Gastroesophageal sphincter (tissue), 4 donors: ENCODE measurements around the gene CEP131. TPM values are rescaled to one million over a fixed set of nuclear protein-coding genes. Genes with fewer than 3 reads are reported as not detected.

Experiments used
- ATAC-seq: fragments of 150-250 bp; one replicate; pipeline ENCODE4 v1.9.1; 2016; ENCODE audit warnings: mild to moderate bottlenecking, moderate library complexity
- H3K27ac ChIP-seq, 4 donors: fragments of 200-600 bp; sonication (generic) in 3 of 4; 1 replicate in 3 of 4; 2 replicates in 1 of 4; pipeline ENCODE4 v1.5.1; 2016 to 2019
- H3K27me3 ChIP-seq: fragments of 200-600 bp; sonication (generic); one replicate; pipeline ENCODE4 v1.5.1; 2019
- H3K36me3 ChIP-seq, 2 donors: fragments of 200-600 bp; sonication (generic); one replicate each; pipeline ENCODE4 v1.5.1; 2019; ENCODE audit warnings: control low read depth in 1 of 2
- H3K4me1 ChIP-seq, 3 donors: fragments of 200-600 bp; sonication (generic); 1 replicate in 2 of 3; 2 replicates in 1 of 3; pipeline ENCODE4 v1.5.1; 2016 to 2019; ENCODE audit warnings: control low read depth in 2 of 3
- H3K4me3 ChIP-seq, 2 donors: fragments of 200-600 bp; sonication (generic); one replicate each; pipeline ENCODE4 v1.5.1; 2019; ENCODE audit warnings: mild to moderate bottlenecking in 1 of 2, moderate library complexity in 1 of 2
- H3K9me3 ChIP-seq, 3 donors: fragments of 200-600 bp; sonication (generic); one replicate each; pipeline ENCODE4 v1.5.1; 2017 to 2019; ENCODE audit warnings: control low read depth in 2 of 3
- CTCF ChIP-seq, 4 experiments: fragments of 200-600 bp in 2 of 4; fragments of 450-650 bp in 2 of 4; sonication (generic) in 1 of 4; IDR thresholded peaks; one replicate each; pipeline ENCODE4 v1.5.1; 2017 to 2019; ENCODE audit warnings: antibody characterized with exemption in 4 of 4, mild to moderate bottlenecking in 2 of 4, moderate library complexity in 2 of 4
- EP300 ChIP-seq: sonication (generic); formaldehyde crosslinking; IDR thresholded peaks from one replicate; pipeline ENCODE4 v1.6.1; 2017; ENCODE audit warnings: antibody characterized with exemption, mild to moderate bottlenecking
- POLR2A ChIP-seq, 2 donors: fragments of 450-650 bp; IDR thresholded peaks; one replicate each; pipeline ENCODE4 v1.6.1; 2017; ENCODE audit warnings: antibody characterized with exemption in 2 of 2, mild to moderate bottlenecking in 2 of 2, moderate library complexity in 1 of 2
- POLR2AphosphoS5 ChIP-seq: sonication (generic); formaldehyde crosslinking; IDR thresholded peaks from one replicate; pipeline ENCODE4 v1.6.1; 2017; ENCODE audit warnings: antibody characterized with exemption
- WGBS, 2 donors: methylation state at CpG; one replicate each; pipeline ENCODE4 v1.1.5; 2018; ENCODE audit warnings: low coverage in 1 of 2; 5-methylcytosine and 5-hydroxymethylcytosine counted together
- total RNA-seq, 4 donors: library from RNA; depleted of rRNA; stranded (reverse); fragments of >200 nt; gene quantifications; one replicate each; pipeline ENCODE4 v1.1.0, GENCODE V29; 2016

The CEP131 gene
- total RNA-seq, 4 donors from 2014 or later = 4.4 to 12.0 (median 6.4) TPM

- H3K4me3 ChIP-seq = no peak overlapping the region
- ATAC-seq = no peak
- H3K27ac ChIP-seq = no peak overlapping the region
- WGBS, 2 donors = 86 to 96% methylated on average over 4 to 5 of the region's 28 CpGs
- peaks cover 0 to 17% (median 0%) of the 10 kb centered on the region in 3 donors for H3K4me1 ChIP-seq
- no peaks in the 10 kb centered on the region for H3K27me3 ChIP-seq
- H3K9me3 ChIP-seq = no peaks in the 10 kb centered on the region
- H3K36me3 ChIP-seq = peaks cover 0 to 62% of the 10 kb centered on the region in 2 donors
- TF ChIP-seq EP300 (no peak), POLR2A (IDR thresholded peaks at IDR 0.05) (no peak)
Measured at GRCh38 chr17:81246679-81247338, 24.0 kb upstream of the CEP131 start.

- Histone ChIP-seq H3K36me3 (peaks cover 0 to 60% of the 10 kb centered on the region in 2 donors), H3K27me3 (no peaks in the 10 kb centered on the region), H3K9me3 (no peaks in the 10 kb centered on the region), H3K27ac (no peak overlapping the region), H3K4me3 (no peak overlapping the region), H3K4me1 (peaks cover 0 to 17% (median 0%) of the 10 kb centered on the region in 3 donors)
- WGBS, 2 donors = no CpG with 5 or more reads among the region's 10 CpGs
- no peak for ATAC-seq
- TF ChIP-seq POLR2AphosphoS5 = no peak
- no peak for TF ChIP-seq POLR2A (IDR thresholded peaks at IDR 0.05)
- no peak for TF ChIP-seq EP300
- TF ChIP-seq CTCF (IDR thresholded peaks at IDR 0.05) = no peak
Measured at GRCh38 chr17:81246343-81246670, 23.5 kb upstream of the CEP131 start.

GRCh38 chr17:81245665-81246342, 23.0 kb upstream of the CEP131 start:
- H3K4me3 ChIP-seq = no peak overlapping the region
- ATAC-seq = no peak
- TF ChIP-seq CTCF (IDR thresholded peaks at IDR 0.05) (no peak), POLR2A (IDR thresholded peaks at IDR 0.05) (no peak), EP300 (no peak), POLR2AphosphoS5 (no peak)
- H3K27me3 ChIP-seq = no peaks in the 10 kb centered on the region
- peaks cover 0 to 60% of the 10 kb centered on the region in 2 donors for H3K36me3 ChIP-seq
- WGBS, 2 donors = 93% methylated on average over 2 of the region's 37 CpGs; no CpG with 5 or more reads in 1 of the 2 donors
- H3K4me1 ChIP-seq = peaks cover 0 to 18% (median 0%) of the 10 kb centered on the region in 3 donors
- H3K9me3 ChIP-seq = no peaks in the 10 kb centered on the region
- no peak overlapping the region for H3K27ac ChIP-seq

GRCh38 chr17:81245024-81245664, 22.4 kb upstream of the CEP131 start:
- ATAC-seq = no peak
- Histone ChIP-seq H3K9me3 (no peaks in the 10 kb centered on the region), H3K4me1 (peaks cover 0 to 25% (median 5%) of the 10 kb centered on the region in 3 donors), H3K4me3 (no peak overlapping the region), H3K27ac (no peak overlapping the region), H3K36me3 (peaks cover 0 to 53% of the 10 kb centered on the region in 2 donors), H3K27me3 (no peaks in the 10 kb centered on the region)
- no peak for TF ChIP-seq EP300
- no peak for TF ChIP-seq CTCF (IDR thresholded peaks at IDR 0.05)
- no peak for TF ChIP-seq POLR2A (IDR thresholded peaks at IDR 0.05)
- no peak for TF ChIP-seq POLR2AphosphoS5
- WGBS, 2 donors = 80 to 100% methylated on average over 1 to 2 of the region's 25 CpGs

- Histone ChIP-seq H3K27ac (no peak overlapping the region), H3K36me3 (peaks cover 0 to 47% of the 10 kb centered on the region in 2 donors), H3K4me1 (peaks cover 0 to 31% (median 9%) of the 10 kb centered on the region in 3 donors), H3K4me3 (no peak overlapping the region), H3K27me3 (no peaks in the 10 kb centered on the region), H3K9me3 (no peaks in the 10 kb centered on the region)
- 40 to 42% methylated on average over 5 of the region's 24 CpGs for WGBS, 2 donors
- no peak for TF ChIP-seq POLR2A (IDR thresholded peaks at IDR 0.05)
- no peak for TF ChIP-seq CTCF (IDR thresholded peaks at IDR 0.05)
- no peak for TF ChIP-seq EP300
- no peak for TF ChIP-seq POLR2AphosphoS5
- no peak for ATAC-seq
Measured at GRCh38 chr17:81244358-81245023, 21.7 kb upstream of the CEP131 start.
